PC-9 (cell line): ENCODE measurements around the gene CADM2. TPM values are rescaled to one million over a fixed set of nuclear protein-coding genes. Genes with fewer than 3 reads are reported as not detected.
A peak's percentile ranks its signal among the peaks of the same experiment; 100 is the strongest.

Source experiments
- BruUV-seq: library from RNA; stranded (reverse); fragments of 400-500 nt; replicated peaks from 2 replicates; lab custom pipeline; 2021; lab: Mats Ljungman, UMichigan
- CTCF ChIA-PET: fragments of 300-600 bp; sonication (Branson Sonifier 250); formaldehyde crosslinking; loops from one replicate; lab custom pipeline; 2022; ENCODE audit warnings: antibody characterized with exemption; lab: Charles Lee
- POLR2A ChIA-PET: fragments of 300-600 bp; sonication (Branson Sonifier 250); formaldehyde crosslinking; loops from one replicate; lab custom pipeline; 2022; ENCODE audit warnings: antibody characterized with exemption; ENCODE audit not compliant: unreplicated experiment; lab: Charles Lee
- DNase-seq, 2 experiments: peaks; one replicate each; pipeline versions ENCODE4 v3.0.0 to v3.0.0-alpha.2; 2015 to 2022; ENCODE audit warnings: mixed read lengths in 1 of 2
- H2AFZ ChIP-seq: fragments of 200-600 bp; sonication (generic); 2 replicates; pipeline ENCODE4 v1.8.1; 2017; ENCODE audit warnings: antibody characterized with exemption
- H3F3A ChIP-seq: fragments of 200-600 bp; sonication (generic); 2 replicates; pipeline ENCODE4 v1.8.1; 2017; ENCODE audit warnings: antibody characterized with exemption, mild to moderate bottlenecking, low read depth; ENCODE audit not compliant: insufficient read depth
- H3K27ac ChIP-seq: fragments of 200-600 bp; sonication (generic); 2 replicates; pipeline ENCODE4 v1.6.1; 2016; ENCODE audit warnings: mixed run types
- H3K27me3 ChIP-seq: fragments of 200-600 bp; sonication (generic); 2 replicates; pipeline ENCODE4 v1.6.1; 2016; ENCODE audit warnings: low read depth, mixed run types; ENCODE audit not compliant: insufficient read depth
- H3K36me3 ChIP-seq: fragments of 200-600 bp; sonication (generic); 2 replicates; pipeline ENCODE4 v1.6.1; 2016; ENCODE audit warnings: low read depth, mixed run types
- H3K4me1 ChIP-seq: fragments of 200-600 bp; sonication (generic); replicated peaks from 2 replicates; pipeline ENCODE4 v1.6.1; 2016; ENCODE audit warnings: mixed run types; ENCODE audit not compliant: insufficient read depth
- H3K4me2 ChIP-seq: fragments of 200-600 bp; sonication (generic); 2 replicates; pipeline ENCODE4 v1.6.1; 2017; ENCODE audit warnings: mixed run types
- H3K4me3 ChIP-seq: fragments of 200-600 bp; sonication (generic); 2 replicates; pipeline ENCODE4 v1.6.1; 2016; ENCODE audit warnings: mixed run types
- H3K79me2 ChIP-seq: fragments of 200-600 bp; sonication (generic); 2 replicates; pipeline ENCODE4 v1.6.1; 2017; ENCODE audit warnings: low read depth, mixed run types
- H3K9me2 ChIP-seq: fragments of 200-600 bp; sonication (generic); 2 replicates; pipeline ENCODE4 v1.8.1; 2017; ENCODE audit warnings: mild to moderate bottlenecking; ENCODE audit not compliant: insufficient read depth
- H3K9me3 ChIP-seq: fragments of 200-600 bp; sonication (generic); 2 replicates; pipeline ENCODE4 v1.8.1; 2016; ENCODE audit warnings: low read depth; ENCODE audit not compliant: insufficient read depth
- H4K20me1 ChIP-seq: fragments of 200-600 bp; sonication (generic); 2 replicates; pipeline ENCODE4 v1.8.1; 2017; ENCODE audit not compliant: insufficient read depth
- EZH2 ChIP-seq: fragments of 200-600 bp; sonication (generic); IDR thresholded peaks from 2 replicates; pipeline ENCODE4 v1.8.0; 2017; ENCODE audit warnings: antibody characterized with exemption, low read depth
- intact Hi-C: fragments of 100-400 bp; cut with micrococcal nuclease; formaldehyde crosslinking; loops from one replicate; pipeline ENCODE4 v1.10.0; 2022; ENCODE audit not compliant: unreplicated experiment
- total RNA-seq: library from RNA; stranded (reverse); gene quantifications from 2 replicates; pipeline ENCODE4 v1.2.3, GENCODE V29; 2021
- TF ChIP-seq, protein P1 (sequence below): fragments of 200-600 bp; sonication (generic); conservative IDR thresholded peaks from 2 replicates; pipeline ENCODE4 v1.6.1; 2017; ENCODE audit warnings: mixed run types, antibody characterized with exemption, mild to moderate bottlenecking, moderate library complexity

The CADM2 gene
- total RNA-seq, 1 experiment from 2014 or later = 0.59 TPM

DNA sequence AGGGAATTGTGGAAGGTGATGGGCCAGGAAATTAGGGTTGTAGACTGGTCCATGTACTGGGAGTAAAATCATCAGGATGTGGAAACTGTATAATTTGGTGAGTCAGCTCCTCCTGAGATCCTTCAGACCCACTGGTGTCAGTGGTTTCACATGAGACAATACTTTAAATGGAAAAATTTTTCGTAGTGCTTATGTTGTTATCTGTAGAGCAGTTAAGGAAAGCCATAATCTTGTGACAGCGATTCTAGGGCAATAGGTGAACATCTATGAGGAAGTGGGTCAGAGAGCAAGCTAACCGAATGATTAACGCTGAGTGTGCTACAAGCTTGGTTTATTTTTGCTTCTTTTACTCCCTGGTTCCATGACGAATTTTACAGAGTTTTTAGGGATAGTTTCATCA is 200.6 kb downstream of the CADM2 start:
- BruUV-seq = no TSS peak
- peaks cover 34% of the 10 kb centered on the region for H3K4me1 ChIP-seq
- intact Hi-C loops = no loop called here
- no peaks in the 10 kb centered on the region for H4K20me1 ChIP-seq
- H3K4me2 ChIP-seq = no peak overlapping the region; the same call in 1 of the 2 replicates
- peak overlapping the region; percentile 88 for H3K27ac ChIP-seq
- H3K9me2 ChIP-seq = no peaks in the 10 kb centered on the region
- DNase-seq = peak in 1 of 2 experiments; percentile 62
- CTCF ChIA-PET = no interaction called here
- no peaks in the 10 kb centered on the region for H3K27me3 ChIP-seq
- POLR2A ChIA-PET = no interaction called here
- H3K79me2 ChIP-seq = no peaks in the 10 kb centered on the region
- H3K9me3 ChIP-seq = peaks cover 10% of the 10 kb centered on the region; the same call in 1 of the 2 replicates
- peak overlapping the region; percentile 66 for H2AFZ ChIP-seq
- H3K4me3 ChIP-seq = no peak overlapping the region
- peaks cover 13% of the 10 kb centered on the region; the same call in 1 of the 2 replicates for H3F3A ChIP-seq
- H3K36me3 ChIP-seq = no peaks in the 10 kb centered on the region
- TF ChIP-seq, protein P1, sequence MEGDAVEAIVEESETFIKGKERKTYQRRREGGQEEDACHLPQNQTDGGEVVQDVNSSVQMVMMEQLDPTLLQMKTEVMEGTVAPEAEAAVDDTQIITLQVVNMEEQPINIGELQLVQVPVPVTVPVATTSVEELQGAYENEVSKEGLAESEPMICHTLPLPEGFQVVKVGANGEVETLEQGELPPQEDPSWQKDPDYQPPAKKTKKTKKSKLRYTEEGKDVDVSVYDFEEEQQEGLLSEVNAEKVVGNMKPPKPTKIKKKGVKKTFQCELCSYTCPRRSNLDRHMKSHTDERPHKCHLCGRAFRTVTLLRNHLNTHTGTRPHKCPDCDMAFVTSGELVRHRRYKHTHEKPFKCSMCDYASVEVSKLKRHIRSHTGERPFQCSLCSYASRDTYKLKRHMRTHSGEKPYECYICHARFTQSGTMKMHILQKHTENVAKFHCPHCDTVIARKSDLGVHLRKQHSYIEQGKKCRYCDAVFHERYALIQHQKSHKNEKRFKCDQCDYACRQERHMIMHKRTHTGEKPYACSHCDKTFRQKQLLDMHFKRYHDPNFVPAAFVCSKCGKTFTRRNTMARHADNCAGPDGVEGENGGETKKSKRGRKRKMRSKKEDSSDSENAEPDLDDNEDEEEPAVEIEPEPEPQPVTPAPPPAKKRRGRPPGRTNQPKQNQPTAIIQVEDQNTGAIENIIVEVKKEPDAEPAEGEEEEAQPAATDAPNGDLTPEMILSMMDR = no peak
- no peak for TF ChIP-seq EZH2

DNA sequence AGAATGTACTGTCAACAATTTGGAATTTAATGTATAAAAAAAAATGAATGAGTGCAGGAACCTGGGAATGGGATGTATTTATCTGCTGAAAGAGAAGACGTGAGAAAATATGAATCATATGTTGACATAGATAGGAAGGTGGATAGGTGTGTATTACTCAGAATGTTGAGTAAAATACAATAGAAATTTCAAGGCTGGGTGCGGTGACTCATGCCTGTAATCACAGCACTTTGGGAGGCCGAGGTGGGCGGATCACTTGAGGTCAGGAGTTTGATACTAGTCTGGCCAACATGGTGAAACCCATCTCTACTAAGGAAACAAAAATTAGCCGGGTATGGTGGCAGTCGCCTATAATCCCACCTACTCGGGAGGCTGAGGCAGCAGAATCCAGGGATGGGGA is 202.8 kb downstream of the CADM2 start:
- H3K79me2 ChIP-seq = no peaks in the 10 kb centered on the region
- peak; percentile 76 to 93 for DNase-seq
- no peaks in the 10 kb centered on the region for H3K27me3 ChIP-seq
- no peaks in the 10 kb centered on the region for H3K9me2 ChIP-seq
- H3K4me3 ChIP-seq = peak overlapping the region; percentile 10; the same call in 1 of the 2 replicates
- H3K9me3 ChIP-seq = peaks cover 10% of the 10 kb centered on the region
- POLR2A ChIA-PET = no interaction called here
- CTCF ChIA-PET = no interaction called here
- TF ChIP-seq, protein P1 = no peak
- no peak for TF ChIP-seq EZH2
- H3K4me1 ChIP-seq = peaks cover 34% of the 10 kb centered on the region
- peak overlapping the region; percentile 88 for H3K27ac ChIP-seq
- H3K4me2 ChIP-seq = peak overlapping the region; percentile 44
- peaks cover 13% of the 10 kb centered on the region; the same call in 1 of the 2 replicates for H3F3A ChIP-seq
- H4K20me1 ChIP-seq = no peaks in the 10 kb centered on the region
- intact Hi-C loops = loop anchor here (1.0 kb wide), 1 partner anchor 9 kb away; no protein-coding TSS in a partner anchor
- BruUV-seq = no TSS peak
- H3K36me3 ChIP-seq = no peaks in the 10 kb centered on the region
- H2AFZ ChIP-seq = peak overlapping the region; percentile 75; the same call in 1 of the 2 replicates

DNA sequence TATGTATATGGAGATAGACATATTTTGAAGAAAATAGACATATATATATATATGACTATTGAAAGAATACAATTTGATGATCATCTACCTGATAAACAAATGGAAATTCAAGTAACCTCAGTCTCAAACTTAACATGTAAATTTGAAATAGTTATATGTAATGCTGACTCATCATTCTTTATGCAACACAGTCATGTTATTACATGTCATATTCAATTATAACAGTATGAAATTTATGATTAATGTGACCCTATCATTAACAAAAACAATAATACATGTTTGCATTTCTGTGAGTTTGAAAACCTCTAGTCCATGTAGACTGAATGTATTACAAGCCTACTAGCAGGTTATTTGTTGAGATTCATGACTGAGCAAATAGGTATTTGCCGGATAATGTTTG is 204.1 kb downstream of the CADM2 start:
- POLR2A ChIA-PET = no interaction called here
- Histone ChIP-seq H3K9me2 (no peaks in the 10 kb centered on the region), H3K79me2 (no peaks in the 10 kb centered on the region), H3K4me1 (peaks cover 34% of the 10 kb centered on the region), H3K36me3 (no peaks in the 10 kb centered on the region), H3F3A (peaks cover 13% of the 10 kb centered on the region; the same call in 1 of the 2 replicates), H3K27me3 (no peaks in the 10 kb centered on the region), H3K9me3 (peaks cover 10% of the 10 kb centered on the region), H3K4me2 (no peak overlapping the region), H2AFZ (no peak overlapping the region), H3K4me3 (no peak overlapping the region), H4K20me1 (no peaks in the 10 kb centered on the region), H3K27ac (no peak overlapping the region)
- DNase-seq = no peak
- intact Hi-C loops = no loop called here
- BruUV-seq = no TSS peak
- CTCF ChIA-PET = no interaction called here
- TF ChIP-seq, protein P1 = no peak
- TF ChIP-seq EZH2 = no peak
